ENCODE data around the gene PRPF8. TPM values are rescaled to one million over a fixed set of nuclear protein-coding genes. Genes with fewer than 3 reads are reported as not detected.
A peak's percentile ranks its signal among the peaks of the same experiment; 100 is the strongest.

The PRPF8 gene
- total and polyA plus RNA-seq, 10 of the 15 experiments (the other 5 are each of a cell fraction or from before 2014, with no cell fraction given): 77.2 to 337 (median 162) TPM

DNA sequence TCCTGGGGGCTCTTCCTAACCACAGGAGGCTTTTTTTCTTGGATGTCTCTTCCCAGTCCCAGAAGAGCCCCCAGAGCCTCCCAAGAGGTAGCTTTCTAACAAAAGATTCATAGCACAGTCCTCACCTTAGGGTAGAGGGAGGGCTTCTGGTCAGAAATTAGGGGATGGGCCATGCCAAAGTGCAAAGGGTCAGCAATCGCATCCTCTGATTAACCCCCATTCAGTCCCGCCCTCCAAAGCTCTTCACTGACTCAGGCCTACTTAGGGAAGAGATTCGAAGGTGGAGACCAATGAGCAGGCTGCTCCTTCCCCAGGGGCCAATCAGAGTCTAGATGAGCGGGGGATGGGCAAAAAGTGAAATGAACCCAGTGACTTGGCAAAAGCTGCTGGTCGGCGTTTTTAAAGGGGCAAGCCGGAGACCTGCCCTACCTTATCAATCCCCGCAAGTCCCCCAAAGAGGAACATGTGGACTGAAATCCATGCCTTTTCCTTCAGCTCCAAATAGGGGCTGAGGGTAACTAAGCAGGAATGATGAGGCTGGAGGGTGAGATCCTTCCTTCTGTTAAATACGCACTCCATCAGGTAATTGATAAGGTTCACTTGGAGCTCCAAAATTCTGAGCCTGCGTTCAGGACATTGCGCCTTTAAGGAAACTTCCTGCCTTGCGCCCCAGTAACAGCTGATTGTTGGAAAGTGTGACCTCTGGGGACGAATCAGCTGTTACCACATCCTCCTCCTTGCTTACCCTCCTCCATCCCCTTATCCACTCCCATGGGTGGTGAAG lies 32.4 kb upstream of the PRPF8 start (continued):
- TF ChIP-seq POLR2AphosphoS2 (IDR thresholded peaks at IDR 0.05; ENCODE audit: low read depth, low read length): no peak
- TF ChIP-seq PAX8 (IDR thresholded peaks at IDR 0.05): no peak
- TF ChIP-seq IRF4 (IDR thresholded peaks at IDR 0.05; ENCODE audit: low read depth, low read length): 0 out of 2 replicates have a peak, but pooled peaks have one; percentile 23
- no peak for TF ChIP-seq SPI1 (IDR thresholded peaks at IDR 0.05; ENCODE audit: borderline replicate concordance, insufficient read depth, low read depth, low read length)
- TF ChIP-seq DPF2 (IDR thresholded peaks at IDR 0.05): no peak
- TF ChIP-seq NR2C2 (IDR thresholded peaks at IDR 0.05; ENCODE audit: borderline replicate concordance, control insufficient read depth, insufficient read length, low read depth): no peak
- TF ChIP-seq, protein P1, sequence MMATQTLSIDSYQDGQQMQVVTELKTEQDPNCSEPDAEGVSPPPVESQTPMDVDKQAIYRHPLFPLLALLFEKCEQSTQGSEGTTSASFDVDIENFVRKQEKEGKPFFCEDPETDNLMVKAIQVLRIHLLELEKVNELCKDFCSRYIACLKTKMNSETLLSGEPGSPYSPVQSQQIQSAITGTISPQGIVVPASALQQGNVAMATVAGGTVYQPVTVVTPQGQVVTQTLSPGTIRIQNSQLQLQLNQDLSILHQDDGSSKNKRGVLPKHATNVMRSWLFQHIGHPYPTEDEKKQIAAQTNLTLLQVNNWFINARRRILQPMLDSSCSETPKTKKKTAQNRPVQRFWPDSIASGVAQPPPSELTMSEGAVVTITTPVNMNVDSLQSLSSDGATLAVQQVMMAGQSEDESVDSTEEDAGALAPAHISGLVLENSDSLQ (IDR thresholded peaks at IDR 0.05): peak; percentile 11; the same call in 1 of the 2 replicates
- TF ChIP-seq YY1 (IDR thresholded peaks at IDR 0.05; ENCODE audit: low read depth, low read length): peak; percentile 32; the same call in 1 of the 2 replicates
- TF ChIP-seq, protein P2, sequence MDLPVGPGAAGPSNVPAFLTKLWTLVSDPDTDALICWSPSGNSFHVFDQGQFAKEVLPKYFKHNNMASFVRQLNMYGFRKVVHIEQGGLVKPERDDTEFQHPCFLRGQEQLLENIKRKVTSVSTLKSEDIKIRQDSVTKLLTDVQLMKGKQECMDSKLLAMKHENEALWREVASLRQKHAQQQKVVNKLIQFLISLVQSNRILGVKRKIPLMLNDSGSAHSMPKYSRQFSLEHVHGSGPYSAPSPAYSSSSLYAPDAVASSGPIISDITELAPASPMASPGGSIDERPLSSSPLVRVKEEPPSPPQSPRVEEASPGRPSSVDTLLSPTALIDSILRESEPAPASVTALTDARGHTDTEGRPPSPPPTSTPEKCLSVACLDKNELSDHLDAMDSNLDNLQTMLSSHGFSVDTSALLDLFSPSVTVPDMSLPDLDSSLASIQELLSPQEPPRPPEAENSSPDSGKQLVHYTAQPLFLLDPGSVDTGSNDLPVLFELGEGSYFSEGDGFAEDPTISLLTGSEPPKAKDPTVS (IDR thresholded peaks at IDR 0.05; ENCODE audit: low read depth, low read length): no peak
- TF ChIP-seq TCF12 (IDR thresholded peaks at IDR 0.05; ENCODE audit: low read depth, low read length): peak; percentile 65; the same call in 1 of the 2 replicates
- no peak for TF ChIP-seq RBBP5 (conservative IDR thresholded peaks at IDR 0.05)
- 0 out of 2 replicates have a peak, but pooled peaks have one; percentile 11 for TF ChIP-seq TARDBP (IDR thresholded peaks at IDR 0.05; ENCODE audit: borderline replicate concordance)
- TF ChIP-seq, protein P3, sequence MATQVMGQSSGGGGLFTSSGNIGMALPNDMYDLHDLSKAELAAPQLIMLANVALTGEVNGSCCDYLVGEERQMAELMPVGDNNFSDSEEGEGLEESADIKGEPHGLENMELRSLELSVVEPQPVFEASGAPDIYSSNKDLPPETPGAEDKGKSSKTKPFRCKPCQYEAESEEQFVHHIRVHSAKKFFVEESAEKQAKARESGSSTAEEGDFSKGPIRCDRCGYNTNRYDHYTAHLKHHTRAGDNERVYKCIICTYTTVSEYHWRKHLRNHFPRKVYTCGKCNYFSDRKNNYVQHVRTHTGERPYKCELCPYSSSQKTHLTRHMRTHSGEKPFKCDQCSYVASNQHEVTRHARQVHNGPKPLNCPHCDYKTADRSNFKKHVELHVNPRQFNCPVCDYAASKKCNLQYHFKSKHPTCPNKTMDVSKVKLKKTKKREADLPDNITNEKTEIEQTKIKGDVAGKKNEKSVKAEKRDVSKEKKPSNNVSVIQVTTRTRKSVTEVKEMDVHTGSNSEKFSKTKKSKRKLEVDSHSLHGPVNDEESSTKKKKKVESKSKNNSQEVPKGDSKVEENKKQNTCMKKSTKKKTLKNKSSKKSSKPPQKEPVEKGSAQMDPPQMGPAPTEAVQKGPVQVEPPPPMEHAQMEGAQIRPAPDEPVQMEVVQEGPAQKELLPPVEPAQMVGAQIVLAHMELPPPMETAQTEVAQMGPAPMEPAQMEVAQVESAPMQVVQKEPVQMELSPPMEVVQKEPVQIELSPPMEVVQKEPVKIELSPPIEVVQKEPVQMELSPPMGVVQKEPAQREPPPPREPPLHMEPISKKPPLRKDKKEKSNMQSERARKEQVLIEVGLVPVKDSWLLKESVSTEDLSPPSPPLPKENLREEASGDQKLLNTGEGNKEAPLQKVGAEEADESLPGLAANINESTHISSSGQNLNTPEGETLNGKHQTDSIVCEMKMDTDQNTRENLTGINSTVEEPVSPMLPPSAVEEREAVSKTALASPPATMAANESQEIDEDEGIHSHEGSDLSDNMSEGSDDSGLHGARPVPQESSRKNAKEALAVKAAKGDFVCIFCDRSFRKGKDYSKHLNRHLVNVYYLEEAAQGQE (IDR thresholded peaks at IDR 0.05; ENCODE audit: low read depth, low read length): no peak; the same call in 1 of the 2 replicates
- TF ChIP-seq, protein P4, sequence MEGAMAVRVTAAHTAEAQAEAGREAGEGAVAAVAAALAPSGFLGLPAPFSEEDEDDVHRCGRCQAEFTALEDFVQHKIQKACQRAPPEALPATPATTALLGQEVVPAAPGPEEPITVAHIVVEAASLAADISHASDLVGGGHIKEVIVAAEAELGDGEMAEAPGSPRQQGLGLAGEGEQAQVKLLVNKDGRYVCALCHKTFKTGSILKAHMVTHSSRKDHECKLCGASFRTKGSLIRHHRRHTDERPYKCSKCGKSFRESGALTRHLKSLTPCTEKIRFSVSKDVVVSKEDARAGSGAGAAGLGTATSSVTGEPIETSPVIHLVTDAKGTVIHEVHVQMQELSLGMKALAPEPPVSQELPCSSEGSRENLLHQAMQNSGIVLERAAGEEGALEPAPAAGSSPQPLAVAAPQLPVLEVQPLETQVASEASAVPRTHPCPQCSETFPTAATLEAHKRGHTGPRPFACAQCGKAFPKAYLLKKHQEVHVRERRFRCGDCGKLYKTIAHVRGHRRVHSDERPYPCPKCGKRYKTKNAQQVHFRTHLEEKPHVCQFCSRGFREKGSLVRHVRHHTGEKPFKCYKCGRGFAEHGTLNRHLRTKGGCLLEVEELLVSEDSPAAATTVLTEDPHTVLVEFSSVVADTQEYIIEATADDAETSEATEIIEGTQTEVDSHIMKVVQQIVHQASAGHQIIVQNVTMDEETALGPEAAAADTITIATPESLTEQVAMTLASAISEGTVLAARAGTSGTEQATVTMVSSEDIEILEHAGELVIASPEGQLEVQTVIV (IDR thresholded peaks at IDR 0.05; ENCODE audit: borderline replicate concordance, partially characterized antibody): peak; percentile 71
- no peak for TF ChIP-seq BCL11A (IDR thresholded peaks at IDR 0.05; ENCODE audit: low read depth, low read length)
- peak; percentile 38; the same call in 1 of the 2 replicates for TF ChIP-seq HCFC1 (IDR thresholded peaks at IDR 0.05; ENCODE audit: low read length)
- peak; percentile 82; the same call in 1 of the 2 replicates for TF ChIP-seq WRNIP1 (IDR thresholded peaks at IDR 0.05; ENCODE audit: borderline replicate concordance, low read depth, low read length)
- TF ChIP-seq ZSCAN29 (IDR thresholded peaks at IDR 0.05): no peak
- no peak for TF ChIP-seq HDAC2 (IDR thresholded peaks at IDR 0.05)
- no peak for TF ChIP-seq EGR1 (IDR thresholded peaks at IDR 0.05; ENCODE audit: borderline replicate concordance in 1 of 2, low read depth in 2 of 2, low read length in 2 of 2)
- TF ChIP-seq NFXL1 (IDR thresholded peaks at IDR 0.05; ENCODE audit: borderline replicate concordance): no peak
